ENCODE measurements around the gene KLRF2.
A peak's percentile ranks its signal among the peaks of the same experiment; 100 is the strongest.
"Not testable (repeated sequence)": the region's sequence is repeated elsewhere in the genome, so short reads cannot be mapped to it uniquely, and the experiment has no call there.

Gene KLRF2

DNA sequence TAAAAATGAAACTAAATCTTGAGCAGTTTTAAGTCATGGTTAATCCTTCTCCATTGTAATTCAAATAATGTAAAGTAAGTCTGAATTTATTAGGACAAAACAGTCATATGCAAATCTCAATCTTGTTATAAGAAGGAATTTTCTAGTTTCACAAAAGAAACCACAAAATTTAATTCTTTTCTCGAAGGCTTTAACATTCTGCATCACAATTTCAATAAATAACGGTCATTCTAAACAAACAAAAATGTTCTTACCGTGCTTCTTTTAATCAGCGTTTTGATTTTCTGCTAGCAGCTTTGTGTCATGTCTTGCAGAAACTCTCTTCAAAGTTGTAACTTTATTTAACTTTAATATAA, 12.4 kb upstream of the KLRF2 start:
- TF ChIP-seq, protein P1, sequence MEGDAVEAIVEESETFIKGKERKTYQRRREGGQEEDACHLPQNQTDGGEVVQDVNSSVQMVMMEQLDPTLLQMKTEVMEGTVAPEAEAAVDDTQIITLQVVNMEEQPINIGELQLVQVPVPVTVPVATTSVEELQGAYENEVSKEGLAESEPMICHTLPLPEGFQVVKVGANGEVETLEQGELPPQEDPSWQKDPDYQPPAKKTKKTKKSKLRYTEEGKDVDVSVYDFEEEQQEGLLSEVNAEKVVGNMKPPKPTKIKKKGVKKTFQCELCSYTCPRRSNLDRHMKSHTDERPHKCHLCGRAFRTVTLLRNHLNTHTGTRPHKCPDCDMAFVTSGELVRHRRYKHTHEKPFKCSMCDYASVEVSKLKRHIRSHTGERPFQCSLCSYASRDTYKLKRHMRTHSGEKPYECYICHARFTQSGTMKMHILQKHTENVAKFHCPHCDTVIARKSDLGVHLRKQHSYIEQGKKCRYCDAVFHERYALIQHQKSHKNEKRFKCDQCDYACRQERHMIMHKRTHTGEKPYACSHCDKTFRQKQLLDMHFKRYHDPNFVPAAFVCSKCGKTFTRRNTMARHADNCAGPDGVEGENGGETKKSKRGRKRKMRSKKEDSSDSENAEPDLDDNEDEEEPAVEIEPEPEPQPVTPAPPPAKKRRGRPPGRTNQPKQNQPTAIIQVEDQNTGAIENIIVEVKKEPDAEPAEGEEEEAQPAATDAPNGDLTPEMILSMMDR (conservative IDR thresholded peaks at IDR 0.05; ENCODE audit: low read depth) = no peak
- H3K27ac ChIP-seq = no peak overlapping the region
- POLR2A ChIA-PET (ENCODE audit: low non-redundant PET) = no interaction called here
- no peak for DNase-seq (ENCODE audit: low spot score)
- CTCF ChIA-PET = interaction anchor here (0.6 kb wide), 1 partner anchor 229 kb away, joined by 3 read pairs; no protein-coding TSS in a partner anchor

DNA sequence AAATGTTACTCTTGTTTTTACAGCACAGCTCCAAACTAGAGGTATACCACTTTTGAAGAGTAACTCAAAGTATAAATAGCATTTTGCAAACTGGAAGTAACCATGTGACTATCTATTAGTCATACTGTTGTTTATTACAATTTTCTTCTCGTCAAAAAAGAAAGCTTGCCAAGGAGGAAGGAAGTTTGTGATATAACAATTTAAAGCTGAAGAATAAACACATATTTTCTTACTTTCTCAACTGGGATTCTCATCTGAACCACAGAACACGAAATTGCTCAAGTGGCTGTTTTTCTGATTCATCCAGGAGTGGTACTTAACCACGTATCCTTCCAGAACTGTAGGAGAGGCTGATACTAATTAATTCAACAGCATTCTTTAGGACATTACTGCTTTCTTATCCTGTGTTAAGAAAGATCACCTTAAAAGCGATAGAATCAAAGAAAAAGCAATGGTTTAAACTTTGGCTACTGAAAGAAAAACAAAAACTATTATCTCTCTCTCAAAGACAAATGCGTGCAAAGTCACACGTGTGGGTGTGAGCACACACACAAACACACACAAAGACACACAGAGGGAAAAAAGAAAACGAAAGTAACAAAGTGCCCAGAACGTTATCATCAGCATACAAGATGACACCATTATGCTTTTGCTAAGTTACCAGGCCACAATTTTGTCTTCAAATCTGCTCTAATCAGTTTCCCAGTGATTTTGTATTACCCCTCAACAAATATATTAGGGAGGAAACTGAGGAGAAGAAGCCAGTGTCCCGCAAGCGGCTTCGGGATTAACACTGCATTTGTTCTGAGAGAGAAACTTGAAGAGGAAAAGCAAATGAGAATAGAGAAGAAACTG, 11.8 kb upstream of the KLRF2 start, which contains the start of gene CLEC2B:
Gene CLEC2B (minus strand): TSS at position 48 of the 855 bp plus-strand sequence.
- no peak within 1 kb of the TSS for H3K27ac ChIP-seq
- ChIA-PET POLR2A (ENCODE audit: low non-redundant PET) (no interaction called here), CTCF (interaction anchor here (0.6 kb wide), 1 partner anchor 228 kb away, joined by 3 read pairs; no protein-coding TSS in a partner anchor)
- DNase-seq (ENCODE audit: low spot score) = peak; percentile 38
- TF ChIP-seq, protein P1 (conservative IDR thresholded peaks at IDR 0.05; ENCODE audit: low read depth) = no peak

DNA sequence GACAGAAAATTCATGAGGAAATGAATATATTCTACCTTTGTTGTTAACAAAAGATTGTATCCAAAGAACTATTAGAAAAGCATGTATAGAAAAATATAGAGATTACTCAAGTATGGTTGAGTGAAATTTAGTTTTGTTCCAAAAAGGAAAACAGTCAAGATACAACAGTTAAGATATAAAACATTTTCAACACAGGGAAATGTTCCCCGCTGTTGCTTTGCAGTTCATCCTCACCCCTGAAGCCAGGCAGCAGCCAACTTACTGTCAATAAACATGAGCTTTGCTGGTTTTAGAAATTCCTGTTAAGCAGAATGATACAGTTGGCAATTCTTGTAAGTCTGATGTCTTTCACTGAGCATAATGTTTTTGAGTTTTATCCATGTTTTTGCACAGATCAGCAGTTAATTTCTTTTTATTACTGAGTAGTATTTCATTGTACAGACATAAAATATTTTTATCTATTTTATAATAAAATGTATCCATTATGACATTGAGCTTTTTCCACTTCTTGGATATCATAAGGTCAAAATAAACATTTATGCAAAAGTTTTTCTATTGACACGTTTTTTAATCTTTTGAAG, 10.9 kb upstream of the KLRF2 start:
- H3K27ac ChIP-seq = no peak overlapping the region
- CTCF ChIA-PET = interaction anchor here (0.7 kb wide), 1 partner anchor 492 kb away, joined by 3 read pairs; no protein-coding TSS in a partner anchor
- POLR2A ChIA-PET (ENCODE audit: low non-redundant PET) = no interaction called here
- TF ChIP-seq, protein P1 (conservative IDR thresholded peaks at IDR 0.05; ENCODE audit: low read depth) = no peak
- DNase-seq (ENCODE audit: low spot score) = no peak

DNA sequence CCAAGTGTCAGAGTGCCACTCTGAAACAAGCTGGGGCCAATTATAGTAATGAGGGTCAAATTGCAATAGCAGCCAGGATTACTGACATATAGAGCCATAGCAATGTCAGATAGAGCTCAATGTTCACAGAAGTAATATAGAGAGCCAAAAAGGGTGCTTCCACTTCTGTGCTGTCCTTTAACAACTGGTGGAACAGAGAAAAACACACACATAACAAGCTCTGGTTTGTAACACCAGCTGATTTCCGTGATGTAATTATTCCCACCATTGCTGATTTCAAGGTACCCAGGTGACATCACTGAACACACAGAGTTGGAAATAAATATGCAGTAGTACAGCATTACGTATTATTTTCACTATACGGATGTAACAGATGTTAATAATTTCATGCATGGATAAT, 9.1 kb upstream of the KLRF2 start:
- CTCF ChIA-PET = interaction anchor here (0.6 to 0.9 kb wide), 4 partner anchors 10 to 1421 kb away, joined by 3 to 5 read pairs (median 4); no protein-coding TSS in a partner anchor
- no peak for DNase-seq (ENCODE audit: low spot score)
- H3K27ac ChIP-seq = peak overlapping the region; percentile 77
- TF ChIP-seq, protein P1 (conservative IDR thresholded peaks at IDR 0.05; ENCODE audit: low read depth) = no peak
- POLR2A ChIA-PET (ENCODE audit: low non-redundant PET) = no interaction called here

DNA sequence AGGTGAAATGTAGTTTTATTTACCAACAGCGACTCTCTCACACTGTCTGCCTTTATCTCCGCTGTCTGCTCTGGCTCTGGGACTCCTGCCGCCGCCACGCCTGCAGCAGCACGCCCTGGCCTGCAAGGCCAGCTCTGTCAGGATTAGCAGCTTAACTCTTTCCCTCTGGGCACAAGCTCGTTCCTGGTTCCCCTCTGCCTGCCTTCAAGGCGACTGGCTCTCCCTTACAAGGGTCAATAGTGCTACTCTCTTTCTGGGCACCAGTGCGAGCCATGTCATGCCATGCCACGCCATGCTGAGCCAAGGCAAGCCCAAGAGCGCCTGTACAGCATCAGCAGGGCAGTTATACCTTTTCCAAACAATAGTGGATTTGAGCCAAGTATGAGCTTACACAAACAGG, 8.5 kb upstream of the KLRF2 start:
- DNase-seq (ENCODE audit: low spot score) = peak; percentile 24
- TF ChIP-seq, protein P1 (conservative IDR thresholded peaks at IDR 0.05; ENCODE audit: low read depth) = no peak
- CTCF ChIA-PET = interaction anchor here (0.7 to 0.9 kb wide), 2 partner anchors 10 to 59 kb away, joined by 3 read pairs; no protein-coding TSS in a partner anchor
- H3K27ac ChIP-seq = peak overlapping the region; percentile 77
- POLR2A ChIA-PET (ENCODE audit: low non-redundant PET) = no interaction called here

DNA sequence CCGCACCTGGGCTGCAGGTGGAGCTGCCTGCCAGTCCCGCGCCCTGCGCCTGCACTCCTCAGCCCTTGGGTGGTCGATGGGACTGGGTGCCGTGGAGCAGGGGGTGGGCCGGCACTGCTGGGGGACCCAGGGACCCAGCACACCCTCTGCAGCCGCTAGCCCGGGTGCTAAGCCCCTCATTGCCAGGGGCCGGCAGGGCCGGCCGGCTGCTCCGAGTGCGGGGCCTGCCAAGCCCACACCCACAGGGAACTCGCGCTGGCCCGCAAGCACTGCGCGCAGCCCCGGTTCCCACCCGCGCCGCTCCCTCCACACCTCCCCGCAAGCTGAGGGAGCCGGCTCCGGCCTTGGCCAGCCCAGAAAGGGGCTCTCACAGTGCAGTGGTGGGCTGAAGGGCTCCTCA, 5.2 kb upstream of the KLRF2 start:
- CTCF ChIA-PET; DNase-seq (ENCODE audit: low spot score); POLR2A ChIA-PET (ENCODE audit: low non-redundant PET); H3K27ac ChIP-seq: not testable (repeated sequence)

Measured in RWPE1 (cell line).